ENCODE measurements around the gene SUB1.

Gene SUB1

DNA sequence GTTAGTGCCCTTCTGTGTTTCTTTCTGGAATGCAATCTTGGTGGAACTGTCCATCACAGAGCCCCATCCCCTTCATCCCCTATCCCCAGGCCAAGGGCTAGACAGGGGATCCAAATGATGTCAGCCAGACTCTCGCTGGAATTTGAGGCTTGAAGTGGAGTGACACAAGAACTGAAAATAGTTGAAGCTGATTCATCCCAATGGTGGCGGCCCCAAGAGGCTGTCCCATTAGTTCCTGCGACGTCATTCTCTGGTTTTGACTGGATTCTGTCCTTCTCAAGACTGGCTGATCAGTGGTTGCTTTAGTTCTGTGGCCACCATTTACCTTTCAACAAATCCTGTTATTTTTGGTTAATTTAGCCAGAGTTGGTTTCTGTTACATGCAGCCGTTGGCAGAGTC, 59.9 kb downstream of the SUB1 start:
- H3K36me3 ChIP-seq (ENCODE audit: control insufficient read depth, insufficient read depth, low read length) = no peaks in the 10 kb centered on the region
- no peak overlapping the region for H3K27ac ChIP-seq (ENCODE audit: low read depth, low read length)
- H3K9ac ChIP-seq (ENCODE audit: low read length) = no peak overlapping the region
- no peaks in the 10 kb centered on the region for H3K27me3 ChIP-seq (ENCODE audit: control insufficient read depth, insufficient read depth, low read length)
- H3K4me1 ChIP-seq (ENCODE audit: control insufficient read depth, insufficient read depth, low read length) = no peaks in the 10 kb centered on the region
- no peak overlapping the region for H3K4me3 ChIP-seq (ENCODE audit: low read length)

DNA sequence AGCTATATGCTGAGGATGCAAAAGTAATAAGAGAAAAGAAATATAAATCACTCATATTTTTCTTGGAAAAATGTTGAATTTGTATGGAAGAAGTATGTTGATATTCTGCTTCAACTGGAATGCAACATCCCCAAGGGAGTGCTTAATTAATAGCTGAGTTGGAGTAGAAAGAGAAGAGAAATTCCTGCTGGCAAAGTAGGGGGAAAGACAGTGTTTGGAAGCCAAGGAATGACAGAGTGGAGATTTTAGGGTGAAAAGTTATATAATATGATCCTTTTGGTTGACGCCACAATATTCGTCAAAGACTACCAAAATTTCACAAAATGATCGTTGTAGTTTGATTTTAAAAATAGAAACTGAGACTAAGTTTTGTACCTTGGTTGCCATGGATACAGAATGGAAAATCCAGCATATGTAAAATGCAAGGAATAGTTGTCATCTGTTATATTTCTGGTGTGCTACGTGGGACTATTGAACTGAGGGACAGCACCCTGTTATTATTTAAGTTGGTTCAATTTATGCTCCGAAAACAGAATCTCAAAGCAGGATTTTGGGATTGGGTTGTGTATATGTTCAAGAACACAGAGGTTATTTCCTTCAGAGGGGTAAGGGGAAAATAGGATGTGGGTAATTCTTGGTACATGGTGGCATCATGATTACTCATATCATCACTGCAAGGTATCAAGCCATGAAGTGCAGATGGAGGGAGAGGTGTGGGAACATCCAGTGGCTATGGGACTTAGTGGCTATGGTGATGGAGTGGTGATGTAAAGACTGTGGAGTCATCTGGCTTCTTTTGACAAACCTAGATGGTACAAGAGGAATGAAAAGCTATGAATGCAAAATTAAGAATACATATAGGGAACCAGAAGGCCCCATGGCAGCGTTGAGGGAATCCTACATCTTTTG, 61.0 kb downstream of the SUB1 start:
- H3K4me1 ChIP-seq (ENCODE audit: control insufficient read depth, insufficient read depth, low read length) = no peaks in the 10 kb centered on the region
- no peak overlapping the region for H3K4me3 ChIP-seq (ENCODE audit: low read length)
- no peak overlapping the region for H3K9ac ChIP-seq (ENCODE audit: low read length)
- H3K36me3 ChIP-seq (ENCODE audit: control insufficient read depth, insufficient read depth, low read length) = no peaks in the 10 kb centered on the region
- H3K27ac ChIP-seq (ENCODE audit: low read depth, low read length) = no peak overlapping the region
- H3K27me3 ChIP-seq (ENCODE audit: control insufficient read depth, insufficient read depth, low read length) = no peaks in the 10 kb centered on the region

DNA sequence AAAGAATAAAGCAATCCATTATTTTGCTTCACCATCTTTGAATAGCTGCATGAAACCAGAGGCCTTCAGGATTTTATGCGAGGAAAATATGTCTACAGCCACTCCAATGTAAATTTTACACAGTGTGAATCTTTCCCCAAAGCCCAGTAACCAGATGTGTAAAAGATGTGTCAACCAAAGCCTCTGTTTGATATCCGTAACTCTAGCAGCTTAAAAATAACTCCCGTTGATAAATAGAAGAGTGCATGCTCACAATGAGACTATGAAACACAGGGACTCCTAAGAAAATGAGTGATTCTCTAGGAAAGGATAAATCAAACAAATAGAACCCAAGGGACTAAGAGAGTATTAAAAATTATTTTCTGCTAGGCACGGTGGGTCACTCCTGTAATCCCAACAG, 65.7 kb downstream of the SUB1 start:
- H3K4me1 ChIP-seq (ENCODE audit: control insufficient read depth, insufficient read depth, low read length) = no peaks in the 10 kb centered on the region
- H3K36me3 ChIP-seq (ENCODE audit: control insufficient read depth, insufficient read depth, low read length) = no peaks in the 10 kb centered on the region
- no peak overlapping the region for H3K4me3 ChIP-seq (ENCODE audit: low read length)
- no peak overlapping the region for H3K9ac ChIP-seq (ENCODE audit: low read length)
- H3K27ac ChIP-seq (ENCODE audit: low read depth, low read length) = no peak overlapping the region
- no peaks in the 10 kb centered on the region for H3K27me3 ChIP-seq (ENCODE audit: control insufficient read depth, insufficient read depth, low read length)

DNA sequence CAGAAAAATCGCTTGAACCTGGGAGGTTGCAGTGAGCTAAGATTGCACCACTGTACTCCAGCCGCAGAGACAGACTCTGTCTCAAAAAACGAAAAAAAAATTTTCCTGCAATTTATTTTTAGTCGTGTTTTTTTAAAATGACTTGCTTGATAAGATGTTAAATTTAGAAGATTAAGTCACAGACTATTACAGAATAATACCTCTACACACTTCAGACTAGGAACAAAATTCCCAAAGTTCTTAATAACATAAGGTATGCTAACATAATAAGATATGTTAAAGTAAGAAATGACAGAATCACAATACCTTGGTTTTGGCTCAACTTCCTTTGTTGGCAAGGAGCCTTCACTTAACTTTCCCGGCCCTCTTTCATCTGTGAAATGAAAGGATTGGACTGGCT, 66.3 kb downstream of the SUB1 start:
- Histone ChIP-seq H3K4me1 (ENCODE audit: control insufficient read depth, insufficient read depth, low read length) (no peaks in the 10 kb centered on the region), H3K36me3 (ENCODE audit: control insufficient read depth, insufficient read depth, low read length) (no peaks in the 10 kb centered on the region), H3K27ac (ENCODE audit: low read depth, low read length) (no peak overlapping the region), H3K9ac (ENCODE audit: low read length) (no peak overlapping the region), H3K27me3 (ENCODE audit: control insufficient read depth, insufficient read depth, low read length) (no peaks in the 10 kb centered on the region), H3K4me3 (ENCODE audit: low read length) (no peak overlapping the region)

All from rectal smooth muscle tissue (tissue), 1 donor.